Astrocyte (in vitro differentiated cells and primary cell): ENCODE results near the gene CERK. TPM values are rescaled to one million over a fixed set of nuclear protein-coding genes. Genes with fewer than 3 reads are reported as not detected.

Experiments
- DNase-seq: peaks from one replicate; pipeline ENCODE4 v3.0.0-alpha.2; 2010; ENCODE audit warnings: low read depth
- FAIRE-seq: peaks from 2 replicates; lab custom pipeline; 2011; peaks lifted over from hg19 to GRCh38; lab: Jason Lieb, UNC
- H2AFZ ChIP-seq: 2 replicates; pipeline ENCODE4 v1.6.0; 2012; ENCODE audit warnings: low read depth, low read length, inconsistent platforms
- H3K27ac ChIP-seq: 2 replicates; pipeline ENCODE4 v1.5.1; 2011; ENCODE audit warnings: low read depth, low read length, inconsistent platforms
- H3K27me3 ChIP-seq: 2 replicates; pipeline ENCODE4 v1.6.0; 2011; ENCODE audit warnings: low read length, inconsistent platforms; ENCODE audit not compliant: insufficient read depth
- H3K36me3 ChIP-seq: 2 replicates; pipeline ENCODE4 v1.5.1; 2011; ENCODE audit warnings: low read length, inconsistent platforms; ENCODE audit not compliant: insufficient read depth
- H3K4me1 ChIP-seq: 2 replicates; pipeline ENCODE4 v1.5.1; 2011; ENCODE audit warnings: low read length, inconsistent platforms; ENCODE audit not compliant: insufficient read depth
- H3K4me2 ChIP-seq: 2 replicates; pipeline ENCODE4 v1.6.0; 2012; ENCODE audit warnings: low read length, inconsistent platforms
- H3K4me3 ChIP-seq: 2 replicates; pipeline ENCODE4 v1.5.1; 2011; ENCODE audit warnings: low read depth, mild to moderate bottlenecking, low read length, inconsistent platforms; ENCODE audit not compliant: insufficient read depth
- H3K79me2 ChIP-seq: 2 replicates; pipeline ENCODE4 v1.6.0; 2012; ENCODE audit warnings: mild to moderate bottlenecking, low read length, inconsistent platforms; ENCODE audit not compliant: insufficient read depth
- H3K9ac ChIP-seq: 2 replicates; pipeline ENCODE4 v1.6.0; 2012; ENCODE audit warnings: mild to moderate bottlenecking, low read length, inconsistent platforms
- H3K9me3 ChIP-seq: 2 replicates; pipeline ENCODE4 v1.5.1; 2012; ENCODE audit warnings: low read depth, mild to moderate bottlenecking, low read length, inconsistent platforms; ENCODE audit not compliant: insufficient read depth
- H4K20me1 ChIP-seq: 2 replicates; pipeline ENCODE4 v1.6.0; 2012; ENCODE audit warnings: low read length, inconsistent platforms; ENCODE audit not compliant: insufficient read depth
- H3K27ac Mint-ChIP-seq: one replicate; pipeline ENCODE4 v1.8.0; 2021; ENCODE audit warnings: mild to moderate bottlenecking, mixed read lengths; ENCODE audit not compliant: unreplicated experiment
- H3K27me3 Mint-ChIP-seq: one replicate; pipeline ENCODE4 v1.8.0; 2021; ENCODE audit warnings: low read depth, mixed read lengths; ENCODE audit not compliant: unreplicated experiment
- H3K36me3 Mint-ChIP-seq: one replicate; pipeline ENCODE4 v1.8.0; 2021; ENCODE audit warnings: low read depth, mixed read lengths; ENCODE audit not compliant: unreplicated experiment
- H3K4me1 Mint-ChIP-seq: one replicate; pipeline ENCODE4 v1.8.0; 2021; ENCODE audit warnings: low read depth, mixed read lengths; ENCODE audit not compliant: unreplicated experiment
- H3K4me3 Mint-ChIP-seq: one replicate; pipeline ENCODE4 v1.8.0; 2021; ENCODE audit warnings: mild to moderate bottlenecking, moderate library complexity, mixed read lengths; ENCODE audit not compliant: unreplicated experiment
- H3K9me3 Mint-ChIP-seq: one replicate; pipeline ENCODE4 v1.8.0; 2021; ENCODE audit warnings: mild to moderate bottlenecking, mixed read lengths; ENCODE audit not compliant: unreplicated experiment
- EZH2 ChIP-seq: IDR thresholded peaks from 2 replicates; pipeline ENCODE4 v1.6.1; 2012; ENCODE audit warnings: mild to moderate bottlenecking, low read length, inconsistent platforms; ENCODE audit not compliant: insufficient read depth
- total RNA-seq: library from RNA; stranded (reverse); gene quantifications from 2 replicates; pipeline ENCODE4 v1.2.1, GENCODE V29; 2021
- TF ChIP-seq, protein P1 (sequence below): IDR thresholded peaks from 2 replicates; pipeline ENCODE4 v1.5.1; 2011; ENCODE audit warnings: low read depth, mild to moderate bottlenecking, inconsistent platforms, low read length, moderate library complexity; ENCODE audit not compliant: insufficient read depth

Gene CERK
- total RNA-seq, 1 donor from 2014 or later = 23.2 TPM

- H3K79me2 ChIP-seq = no peaks in the 10 kb centered on the region
- H3K9me3 Mint-ChIP-seq = no peaks in the 10 kb centered on the region
- H3K9ac ChIP-seq = no peak overlapping the region
- no peaks in the 10 kb centered on the region for H3K9me3 ChIP-seq
- peaks cover 9% of the 10 kb centered on the region for H3K36me3 Mint-ChIP-seq
- H3K27ac ChIP-seq = no peak overlapping the region
- H3K27ac Mint-ChIP-seq = peak overlapping the region; percentile 7
- no peaks in the 10 kb centered on the region for H3K4me1 ChIP-seq
- no peaks in the 10 kb centered on the region for H3K4me1 Mint-ChIP-seq
- DNase-seq (no peak), FAIRE-seq (no peak)
- H3K27me3 Mint-ChIP-seq = no peaks in the 10 kb centered on the region
- TF ChIP-seq EZH2 = no peak
- TF ChIP-seq, protein P1, sequence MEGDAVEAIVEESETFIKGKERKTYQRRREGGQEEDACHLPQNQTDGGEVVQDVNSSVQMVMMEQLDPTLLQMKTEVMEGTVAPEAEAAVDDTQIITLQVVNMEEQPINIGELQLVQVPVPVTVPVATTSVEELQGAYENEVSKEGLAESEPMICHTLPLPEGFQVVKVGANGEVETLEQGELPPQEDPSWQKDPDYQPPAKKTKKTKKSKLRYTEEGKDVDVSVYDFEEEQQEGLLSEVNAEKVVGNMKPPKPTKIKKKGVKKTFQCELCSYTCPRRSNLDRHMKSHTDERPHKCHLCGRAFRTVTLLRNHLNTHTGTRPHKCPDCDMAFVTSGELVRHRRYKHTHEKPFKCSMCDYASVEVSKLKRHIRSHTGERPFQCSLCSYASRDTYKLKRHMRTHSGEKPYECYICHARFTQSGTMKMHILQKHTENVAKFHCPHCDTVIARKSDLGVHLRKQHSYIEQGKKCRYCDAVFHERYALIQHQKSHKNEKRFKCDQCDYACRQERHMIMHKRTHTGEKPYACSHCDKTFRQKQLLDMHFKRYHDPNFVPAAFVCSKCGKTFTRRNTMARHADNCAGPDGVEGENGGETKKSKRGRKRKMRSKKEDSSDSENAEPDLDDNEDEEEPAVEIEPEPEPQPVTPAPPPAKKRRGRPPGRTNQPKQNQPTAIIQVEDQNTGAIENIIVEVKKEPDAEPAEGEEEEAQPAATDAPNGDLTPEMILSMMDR = no peak
- no peak overlapping the region for H2AFZ ChIP-seq
- no peaks in the 10 kb centered on the region for H4K20me1 ChIP-seq
- H3K4me3 ChIP-seq = no peak overlapping the region
- peaks cover 16% of the 10 kb centered on the region for H3K36me3 ChIP-seq
- H3K27me3 ChIP-seq = no peaks in the 10 kb centered on the region
- no peak overlapping the region for H3K4me3 Mint-ChIP-seq
- H3K4me2 ChIP-seq = no peak overlapping the region
Measured at GRCh38 chr22:46696614-46697013, 41.4 kb downstream of the CERK start.

DNA sequence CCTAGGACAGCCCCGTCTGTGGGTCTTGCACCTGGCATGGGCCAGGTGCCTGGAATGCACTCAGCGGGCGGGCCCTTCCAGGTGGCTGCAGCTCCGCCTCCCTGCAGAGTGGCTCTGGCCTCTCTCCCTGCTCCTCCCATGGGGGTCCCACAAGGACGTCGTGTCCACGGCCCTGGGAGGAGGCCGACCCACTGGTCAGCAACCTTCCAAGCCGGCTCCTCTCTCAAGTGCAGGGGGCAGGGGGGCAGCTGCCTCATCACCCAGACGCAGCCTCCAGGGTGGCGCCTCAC, 41.9 kb downstream of the CERK start:
- DNase-seq (no peak), FAIRE-seq (no peak)
- H3K27me3 ChIP-seq = no peaks in the 10 kb centered on the region
- peaks cover 16% of the 10 kb centered on the region for H3K36me3 ChIP-seq
- no peak overlapping the region for H3K4me2 ChIP-seq
- Mint-ChIP-seq H3K4me3 (no peak overlapping the region), H3K36me3 (peaks cover 13% of the 10 kb centered on the region), H3K27me3 (no peaks in the 10 kb centered on the region), H3K4me1 (no peaks in the 10 kb centered on the region), H3K27ac (no peak overlapping the region), H3K9me3 (no peaks in the 10 kb centered on the region)
- H2AFZ ChIP-seq = no peak overlapping the region
- TF ChIP-seq EZH2 = no peak
- TF ChIP-seq, protein P1 = no peak
- no peaks in the 10 kb centered on the region for H4K20me1 ChIP-seq
- H3K4me1 ChIP-seq = no peaks in the 10 kb centered on the region
- no peak overlapping the region for H3K9ac ChIP-seq
- H3K27ac ChIP-seq = no peak overlapping the region
- no peaks in the 10 kb centered on the region for H3K79me2 ChIP-seq
- H3K9me3 ChIP-seq = no peaks in the 10 kb centered on the region
- H3K4me3 ChIP-seq = no peak overlapping the region

DNA sequence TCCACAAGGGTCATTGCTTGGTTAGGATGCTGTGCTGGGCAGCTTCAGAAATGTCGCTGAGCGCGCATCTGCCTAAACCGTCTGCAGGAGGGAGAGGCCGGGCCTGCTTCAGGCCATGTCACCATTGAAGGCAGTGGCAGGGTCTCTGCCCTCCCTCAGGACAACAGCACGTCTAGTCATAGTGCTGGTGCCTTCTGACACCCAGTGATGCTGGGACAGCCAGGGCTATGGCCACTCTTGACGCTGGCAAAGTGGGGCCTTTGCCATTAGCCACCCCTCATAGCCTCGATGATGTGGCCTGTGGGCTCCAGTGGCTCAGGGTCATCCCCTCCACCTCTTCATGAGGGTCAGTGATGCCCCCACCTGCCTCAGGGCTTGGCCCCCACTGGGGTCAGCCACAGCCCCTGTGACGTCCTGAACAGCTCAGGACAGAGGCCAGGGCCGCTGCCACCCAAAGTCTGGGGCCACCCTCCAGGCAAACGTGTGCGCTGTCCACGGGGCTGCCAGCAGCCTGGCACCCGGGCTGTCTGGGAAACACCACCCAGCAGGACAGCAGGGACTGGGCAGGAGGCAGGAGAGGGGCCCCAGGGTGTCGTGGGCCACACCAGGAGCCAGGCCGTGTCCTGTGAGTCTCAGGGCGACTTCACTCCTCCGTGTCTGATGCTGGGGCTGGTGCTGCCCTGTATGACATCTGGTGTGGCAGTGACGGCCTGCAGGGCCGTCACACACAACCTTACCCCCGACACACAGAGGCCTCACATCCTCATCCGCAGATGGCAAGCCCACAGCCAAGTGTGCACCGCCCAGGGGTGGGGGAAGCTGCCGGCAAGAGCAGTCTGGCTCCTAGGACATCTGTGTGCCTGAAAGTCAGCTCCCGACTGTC, 42.5 kb downstream of the CERK start:
- Histone ChIP-seq H3K27ac (no peak overlapping the region), H2AFZ (no peak overlapping the region), H3K27me3 (no peaks in the 10 kb centered on the region), H3K4me3 (no peak overlapping the region), H3K4me2 (no peak overlapping the region), H3K9ac (no peak overlapping the region), H4K20me1 (no peaks in the 10 kb centered on the region), H3K79me2 (no peaks in the 10 kb centered on the region), H3K36me3 (peaks cover 18% of the 10 kb centered on the region), H3K9me3 (no peaks in the 10 kb centered on the region), H3K4me1 (no peaks in the 10 kb centered on the region)
- DNase-seq = no peak
- Mint-ChIP-seq H3K36me3 (peaks cover 14% of the 10 kb centered on the region), H3K4me3 (no peak overlapping the region), H3K4me1 (no peaks in the 10 kb centered on the region), H3K9me3 (no peaks in the 10 kb centered on the region), H3K27me3 (no peaks in the 10 kb centered on the region), H3K27ac (no peak overlapping the region)
- FAIRE-seq = no peak
- no peak for TF ChIP-seq EZH2
- TF ChIP-seq, protein P1 = no peak
